Measurements from ENCODE around the gene TRPM2.
"Not testable (repeated sequence)": the region's sequence is repeated elsewhere in the genome, so short reads cannot be mapped to it uniquely, and the experiment has no call there.

The TRPM2 gene

GRCh38 chr21:44416193-44416592 lies 62.8 kb downstream of the TRPM2 start:
- no peak for DNase-seq

GRCh38 chr21:44417621-44418107 lies 64.2 kb downstream of the TRPM2 start:
- DNase-seq = not testable (repeated sequence)

- DNase-seq = no peak
Measured at GRCh38 chr21:44418108-44418875, 64.9 kb downstream of the TRPM2 start.

GRCh38 chr21:44418876-44419230 lies 65.4 kb downstream of the TRPM2 start:
- DNase-seq = no peak

GRCh38 chr21:44419679-44420078 lies 66.3 kb downstream of the TRPM2 start:
- DNase-seq = no peak

- DNase-seq = no peak
Measured at GRCh38 chr21:44420416-44421205, 67.2 kb downstream of the TRPM2 start.

GRCh38 chr21:44421901-44422840 lies 68.8 kb downstream of the TRPM2 start:
- DNase-seq = no peak

GRCh38 chr21:44423312-44423821 lies 69.9 kb downstream of the TRPM2 start:
- no peak for DNase-seq

- DNase-seq = no peak
Measured at GRCh38 chr21:44423941-44424607, 70.7 kb downstream of the TRPM2 start.

GRCh38 chr21:44424608-44425306 lies 71.3 kb downstream of the TRPM2 start:
- no peak for DNase-seq

- no peak for DNase-seq
Measured at GRCh38 chr21:44425307-44425894, 72.0 kb downstream of the TRPM2 start.

GRCh38 chr21:44425895-44426662 lies 72.7 kb downstream of the TRPM2 start:
- no peak for DNase-seq

GRCh38 chr21:44426663-44427191 lies 73.3 kb downstream of the TRPM2 start:
- DNase-seq = no peak

GRCh38 chr21:44427241-44428120 lies 74.1 kb downstream of the TRPM2 start:
- no peak for DNase-seq

- DNase-seq = peak; percentile 4
Measured at GRCh38 chr21:44428281-44428960, 75.0 kb downstream of the TRPM2 start.

GRCh38 chr21:44429894-44430293 lies 76.5 kb downstream of the TRPM2 start:
- DNase-seq = no peak

- no peak for DNase-seq
Measured at GRCh38 chr21:44431300-44431699, 77.9 kb downstream of the TRPM2 start.

All from fibroblast of skin of scalp (primary cell).